Naive thymus-derived CD8-positive, alpha-beta T cell (primary cell): ENCODE measurements around the gene TBC1D5. TPM values are rescaled to one million over a fixed set of nuclear protein-coding genes. Genes with fewer than 3 reads are reported as not detected.
A peak's percentile ranks its signal among the peaks of the same experiment; 100 is the strongest.

Experiments used
- ATAC-seq, 2 donors: fragments of 150-1000 bp; cut with Tn5 transposase in 1 of 2; sonication (Bioruptor Pico), chemical (Tn5 transposase) in 1 of 2; 1 replicate in 1 of 2; 2 replicates in 1 of 2; pipeline ENCODE4 v1.10.0; 2021; ENCODE audit warnings: mild to moderate bottlenecking in 2 of 2, moderate library complexity in 2 of 2
- POLR2A ChIA-PET: fragments of 350-600 bp; sonication (Branson Sonifier 250); formaldehyde crosslinking; loops from one replicate; lab custom pipeline; 2021; ENCODE audit warnings: antibody characterized with exemption; lab: Charles Lee
- DNase-seq, 10 donors: peaks; one replicate each; pipeline versions ENCODE4 v3.0.0 to v3.0.0-alpha.2; 2020 to 2022
- H3K27ac Mint-ChIP-seq, 10 donors: one replicate each; pipeline ENCODE4 v1.8.0; 2020 to 2022; ENCODE audit warnings: mild to moderate bottlenecking in 10 of 10, mixed read lengths in 10 of 10, moderate library complexity in 4 of 10, inconsistent platforms in 1 of 10
- H3K27me3 Mint-ChIP-seq, 5 donors: one replicate each; pipeline ENCODE4 v1.8.0; 2021 to 2022; ENCODE audit warnings: mixed read lengths in 5 of 5
- H3K36me3 Mint-ChIP-seq, 3 donors: one replicate each; pipeline ENCODE4 v1.8.0; 2020 to 2022; ENCODE audit warnings: mixed read lengths in 3 of 3, mild to moderate bottlenecking in 2 of 3, inconsistent platforms in 1 of 3
- H3K4me1 Mint-ChIP-seq, 4 donors: one replicate each; pipeline ENCODE4 v1.8.0; 2021 to 2022; ENCODE audit warnings: mixed read lengths in 4 of 4
- H3K4me3 Mint-ChIP-seq, 10 donors: one replicate each; pipeline ENCODE4 v1.8.0; 2020 to 2022; ENCODE audit warnings: mild to moderate bottlenecking in 10 of 10, mixed read lengths in 10 of 10, moderate library complexity in 6 of 10, inconsistent platforms in 1 of 10
- H3K9me3 Mint-ChIP-seq, 9 donors: one replicate each; pipeline ENCODE4 v1.8.0; 2020 to 2022; ENCODE audit warnings: mixed read lengths in 9 of 9, mild to moderate bottlenecking in 3 of 9, inconsistent platforms in 1 of 9, moderate library complexity in 1 of 9
- polyA plus RNA-seq, 3 donors: library from polyadenylated mRNA; unstranded; fragments of 300-500 nt; fragmentation: Illumina TruSeq; gene quantifications; one replicate each; pipeline ENCODE4 v1.2.3, GENCODE V29; 2021
- total RNA-seq, 8 experiments: library from RNA in 2 of 8; stranded (reverse) in 2 of 8; gene quantifications; one replicate each; pipeline ENCODE4 v1.2.3 and lab custom pipeline; 2021 to 2026

Gene TBC1D5
- total and polyA plus RNA-seq, 5 experiments from 2014 or later: 21.8 to 34.7 (median 27.2) TPM

- POLR2A ChIA-PET: interaction anchor here (0.7 kb wide), 1 partner anchor 490 kb away, joined by 3 read pairs; no protein-coding TSS in a partner anchor
- DNase-seq (no peak), ATAC-seq (no peak)
- Mint-ChIP-seq H3K4me3 (no peak overlapping the region), H3K9me3 (no peaks in the 10 kb centered on the region), H3K36me3 (peaks cover 0 to 41% (median 21%) of the 10 kb centered on the region in 3 donors), H3K4me1 (peaks cover 6 to 36% (median 12%) of the 10 kb centered on the region in 4 donors), H3K27ac (no peak overlapping the region), H3K27me3 (no peaks in the 10 kb centered on the region)
Measured at GRCh38 chr3:17181413-17181907, 561.0 kb downstream of the TBC1D5 start.

DNA sequence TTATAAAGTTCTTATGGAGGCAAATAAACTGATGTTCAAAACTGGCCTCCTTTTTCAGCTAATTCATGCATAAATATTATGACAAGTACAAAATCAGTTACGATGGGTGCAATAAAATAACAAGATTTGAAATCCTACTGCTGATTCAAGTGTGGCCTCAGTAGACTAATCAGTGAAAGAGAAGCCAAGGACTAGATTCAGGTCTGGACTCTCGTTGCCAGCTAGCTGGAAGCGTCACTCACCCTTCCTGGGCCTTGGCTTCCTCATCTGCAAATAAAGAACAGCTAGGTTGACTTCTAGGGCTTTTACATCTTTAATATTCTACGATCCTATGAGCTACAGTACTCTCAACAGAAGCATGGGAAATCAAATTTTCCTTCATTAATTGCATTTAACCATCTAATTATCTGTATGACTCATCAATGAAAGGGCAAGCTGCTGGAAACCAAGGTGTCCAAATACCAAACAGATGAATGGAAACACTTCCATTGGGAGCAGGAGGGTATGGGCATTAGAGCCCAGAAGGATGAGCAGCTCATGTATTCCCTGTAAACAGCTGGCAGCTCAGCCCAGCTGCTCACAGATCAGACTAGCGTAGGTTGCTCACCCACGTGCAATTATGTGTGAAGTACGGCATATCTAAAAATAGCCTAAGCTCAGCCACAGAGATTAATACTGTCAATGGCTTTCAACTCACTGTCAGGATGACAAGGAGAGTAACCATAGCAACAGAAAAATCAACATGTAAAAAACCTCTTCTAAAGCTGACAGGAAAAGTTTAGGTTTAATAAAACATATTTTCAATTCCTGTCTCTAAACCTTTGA lies 562.8 kb downstream of the TBC1D5 start:
- peaks cover 0 to 29% (median 16%) of the 10 kb centered on the region in 3 donors for H3K36me3 Mint-ChIP-seq
- no peaks in the 10 kb centered on the region for H3K27me3 Mint-ChIP-seq
- POLR2A ChIA-PET: interaction anchor here (0.6 kb wide), 1 partner anchor 734 kb away, joined by 4 read pairs; no protein-coding TSS in a partner anchor
- H3K9me3 Mint-ChIP-seq: no peaks in the 10 kb centered on the region
- peaks cover 6 to 36% (median 12%) of the 10 kb centered on the region in 4 donors for H3K4me1 Mint-ChIP-seq
- peak overlapping the region in 1 of 10 donors; percentile 38 for H3K4me3 Mint-ChIP-seq
- peak in 5 of 10 donors; percentile 4 to 40 (median 22) for DNase-seq
- ATAC-seq: peak; percentile 65 to 83
- H3K27ac Mint-ChIP-seq: peak overlapping the region in 2 of 10 donors; percentile 36 to 57

DNA sequence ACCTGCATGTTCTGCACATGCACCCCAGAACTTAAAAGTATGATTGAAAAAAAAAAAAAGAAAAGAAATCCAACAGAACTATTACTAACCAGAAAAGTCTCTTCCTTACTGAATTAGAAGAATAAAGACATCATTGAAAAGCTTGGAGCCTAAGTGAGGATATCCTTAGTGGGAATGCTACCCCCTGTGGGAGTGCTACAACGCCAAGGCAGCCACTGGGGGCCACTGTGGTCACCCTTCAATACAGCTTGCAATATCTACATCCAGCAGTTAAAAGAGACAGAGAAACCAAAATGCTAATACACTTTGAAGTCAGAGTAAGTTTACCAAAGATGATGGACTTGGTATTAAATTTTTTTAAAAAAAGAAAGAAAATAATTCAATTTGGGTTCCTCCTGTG lies 565.7 kb downstream of the TBC1D5 start:
- ATAC-seq: no peak
- Mint-ChIP-seq H3K4me3 (no peak overlapping the region), H3K4me1 (peaks cover 0 to 19% (median 8%) of the 10 kb centered on the region in 4 donors), H3K27ac (no peak overlapping the region), H3K27me3 (no peaks in the 10 kb centered on the region), H3K36me3 (peaks cover 0 to 19% (median 5%) of the 10 kb centered on the region in 3 donors), H3K9me3 (no peaks in the 10 kb centered on the region)
- POLR2A ChIA-PET: no interaction called here
- DNase-seq: no peak

GRCh38 chr3:17175187-17175807 lies 567.1 kb downstream of the TBC1D5 start:
- peaks cover 0 to 10% (median 5%) of the 10 kb centered on the region in 4 donors for H3K4me1 Mint-ChIP-seq
- POLR2A ChIA-PET: no interaction called here
- H3K4me3 Mint-ChIP-seq: no peak overlapping the region
- no peaks in the 10 kb centered on the region for H3K27me3 Mint-ChIP-seq
- ATAC-seq: no peak
- H3K9me3 Mint-ChIP-seq: no peaks in the 10 kb centered on the region
- no peak for DNase-seq
- H3K27ac Mint-ChIP-seq: no peak overlapping the region
- peaks cover 0 to 17% (median 5%) of the 10 kb centered on the region in 3 donors for H3K36me3 Mint-ChIP-seq

DNA sequence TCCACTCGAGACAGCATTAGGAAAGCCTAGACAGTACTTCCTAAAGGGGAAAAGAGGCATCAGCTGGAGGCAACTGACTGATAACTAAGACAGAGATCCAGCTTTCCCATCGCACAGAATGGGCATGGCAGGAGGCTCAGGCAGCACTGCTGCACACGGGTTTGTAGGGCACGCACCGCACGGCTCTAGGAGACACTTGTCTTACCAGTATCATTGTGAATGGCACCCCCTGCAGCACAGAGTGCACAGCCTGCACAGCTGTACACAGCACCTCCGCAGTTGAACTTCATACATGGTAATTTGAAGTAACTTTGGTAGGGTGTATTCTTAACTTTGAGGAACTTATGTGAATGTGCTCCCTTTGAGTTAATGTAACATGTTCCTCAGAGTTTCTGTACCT lies 576.1 kb downstream of the TBC1D5 start:
- ATAC-seq (peak; percentile 42 to 49), DNase-seq (peak in 3 of 10 donors; percentile 7 to 10 (median 9))
- Mint-ChIP-seq H3K4me3 (no peak overlapping the region), H3K27ac (peak overlapping the region in 1 of 10 donors; percentile 25), H3K9me3 (no peaks in the 10 kb centered on the region), H3K27me3 (no peaks in the 10 kb centered on the region), H3K4me1 (peaks cover 0 to 1% (median 0%) of the 10 kb centered on the region in 4 donors), H3K36me3 (peaks cover 0 to 38% (median 28%) of the 10 kb centered on the region in 3 donors)
- POLR2A ChIA-PET: no interaction called here

DNA sequence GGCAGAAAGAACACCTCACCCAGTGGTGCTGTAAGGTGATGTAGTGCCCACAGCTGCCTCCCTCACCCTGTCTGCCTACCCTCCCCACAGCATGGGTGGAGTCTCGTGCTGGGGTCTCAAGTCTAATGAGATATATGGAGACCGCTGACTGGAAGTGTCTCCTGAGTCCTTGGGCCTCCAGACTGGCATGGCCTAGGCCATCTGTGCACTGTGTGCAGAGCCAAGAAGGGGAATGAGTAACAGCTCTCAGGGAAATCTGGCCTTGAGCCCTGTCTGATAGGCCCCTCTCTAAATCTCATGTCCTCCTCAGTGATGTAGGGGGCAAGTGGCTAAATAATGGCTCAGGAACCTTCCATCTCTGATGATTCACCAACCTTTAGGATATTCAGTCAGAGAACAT lies 580.3 kb downstream of the TBC1D5 start:
- ATAC-seq (no peak), DNase-seq (no peak)
- Mint-ChIP-seq H3K4me3 (no peak overlapping the region), H3K36me3 (peaks cover 4 to 56% (median 28%) of the 10 kb centered on the region in 3 donors), H3K4me1 (peaks cover 5 to 12% (median 9%) of the 10 kb centered on the region in 4 donors), H3K27me3 (no peaks in the 10 kb centered on the region), H3K27ac (peak overlapping the region in 2 of 10 donors; percentile 32 to 64), H3K9me3 (no peaks in the 10 kb centered on the region)
- POLR2A ChIA-PET: no interaction called here

DNA sequence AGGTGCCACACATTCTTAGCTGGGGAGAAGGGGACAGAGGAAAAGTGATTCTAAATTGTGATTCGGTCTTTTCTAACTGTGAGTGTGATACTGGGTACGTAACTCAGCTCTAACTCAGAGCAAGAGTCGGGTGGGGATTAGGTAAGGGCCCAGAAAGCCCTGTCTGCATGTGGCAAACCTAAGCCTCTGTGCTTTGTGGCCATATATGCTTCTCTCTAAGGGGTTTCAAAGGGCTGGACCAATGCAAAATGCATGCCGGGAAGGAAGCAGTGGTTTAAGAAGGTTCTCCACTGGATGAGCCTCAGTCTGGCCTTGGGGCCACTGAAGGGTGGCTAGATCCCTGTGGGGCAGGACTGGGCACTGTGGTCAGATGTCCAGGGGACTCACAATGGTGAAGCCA lies 581.8 kb downstream of the TBC1D5 start:
- no peaks in the 10 kb centered on the region for H3K27me3 Mint-ChIP-seq
- peak overlapping the region in 1 of 10 donors; percentile 4 for H3K4me3 Mint-ChIP-seq
- peaks cover 7 to 12% (median 9%) of the 10 kb centered on the region in 4 donors for H3K4me1 Mint-ChIP-seq
- DNase-seq (peak in 2 of 10 donors; percentile 16 to 19), ATAC-seq (peak in 1 of 2 donors; percentile 63)
- peaks cover 4 to 48% (median 25%) of the 10 kb centered on the region in 3 donors for H3K36me3 Mint-ChIP-seq
- H3K27ac Mint-ChIP-seq: peak overlapping the region in 3 of 10 donors; percentile 7 to 71 (median 24)
- H3K9me3 Mint-ChIP-seq: no peaks in the 10 kb centered on the region
- POLR2A ChIA-PET: interaction anchor here (0.6 kb wide), 1 partner anchor 1175 kb away, joined by 3 read pairs; no protein-coding TSS in a partner anchor

DNA sequence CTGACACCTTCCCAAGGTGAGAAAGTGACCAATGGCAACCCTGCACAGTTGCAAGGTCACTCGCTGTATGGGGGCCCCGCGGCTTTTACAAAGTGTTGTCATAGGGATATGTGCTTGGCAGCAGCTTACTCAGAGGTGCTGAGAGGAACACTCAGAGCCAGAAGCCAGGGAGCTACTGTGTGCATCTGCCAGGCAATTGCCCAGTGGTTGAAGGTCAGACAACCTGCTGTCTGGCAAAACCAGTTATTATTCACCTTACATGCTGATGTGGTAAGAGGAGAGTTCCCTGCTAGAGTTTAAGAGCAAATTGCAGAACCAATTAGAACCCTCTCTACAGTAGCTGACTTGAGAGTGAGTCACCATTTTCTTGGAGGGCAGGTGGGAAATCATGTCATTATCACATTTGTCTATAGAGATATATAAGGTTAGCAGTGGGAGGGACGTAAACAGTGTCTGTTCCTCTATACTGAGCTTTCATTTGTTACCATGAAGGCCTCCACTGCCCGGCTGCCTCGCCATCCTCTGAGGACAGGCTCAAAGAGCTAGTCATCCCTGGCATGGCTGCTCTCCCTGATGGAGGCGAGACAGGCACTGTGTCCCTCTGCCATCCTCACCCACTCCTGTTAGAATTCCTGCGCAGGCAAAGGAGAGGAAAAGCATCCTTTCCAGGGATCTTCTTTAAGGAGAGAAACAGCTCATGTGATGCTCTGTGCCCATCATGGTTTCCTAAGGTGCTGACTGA lies 583.3 kb downstream of the TBC1D5 start:
- Mint-ChIP-seq H3K4me3 (no peak overlapping the region), H3K27ac (peak overlapping the region in 1 of 10 donors; percentile 34), H3K9me3 (no peaks in the 10 kb centered on the region), H3K4me1 (peaks cover 10 to 13% (median 12%) of the 10 kb centered on the region in 4 donors), H3K27me3 (no peaks in the 10 kb centered on the region), H3K36me3 (peaks cover 4 to 41% (median 30%) of the 10 kb centered on the region in 3 donors)
- no peak for DNase-seq
- POLR2A ChIA-PET: no interaction called here
- no peak for ATAC-seq

- peaks cover 0 to 3% (median 0%) of the 10 kb centered on the region in 9 donors for H3K9me3 Mint-ChIP-seq
- DNase-seq (no peak), ATAC-seq (no peak)
- H3K27ac Mint-ChIP-seq: no peak overlapping the region
- POLR2A ChIA-PET: no interaction called here
- no peak overlapping the region for H3K4me3 Mint-ChIP-seq
- peaks cover 14 to 24% (median 19%) of the 10 kb centered on the region in 4 donors for H3K4me1 Mint-ChIP-seq
- H3K27me3 Mint-ChIP-seq: no peaks in the 10 kb centered on the region
- H3K36me3 Mint-ChIP-seq: peaks cover 4 to 32% (median 31%) of the 10 kb centered on the region in 3 donors
Measured at GRCh38 chr3:17157713-17158112, 584.7 kb downstream of the TBC1D5 start.

- Mint-ChIP-seq H3K36me3 (peaks cover 4 to 30% (median 30%) of the 10 kb centered on the region in 3 donors), H3K27ac (peak overlapping the region in 1 of 10 donors; percentile 38), H3K4me3 (no peak overlapping the region), H3K27me3 (no peaks in the 10 kb centered on the region), H3K9me3 (peaks cover 0 to 3% (median 0%) of the 10 kb centered on the region in 9 donors), H3K4me1 (peaks cover 16 to 32% (median 27%) of the 10 kb centered on the region in 4 donors)
- no peak for DNase-seq
- POLR2A ChIA-PET: no interaction called here
- ATAC-seq: no peak
Measured at GRCh38 chr3:17156864-17157263, 585.6 kb downstream of the TBC1D5 start.

GRCh38 chr3:17155951-17156350 lies 586.5 kb downstream of the TBC1D5 start:
- H3K27me3 Mint-ChIP-seq: no peaks in the 10 kb centered on the region
- peaks cover 4 to 27% (median 26%) of the 10 kb centered on the region in 3 donors for H3K36me3 Mint-ChIP-seq
- ATAC-seq (no peak), DNase-seq (no peak)
- peaks cover 0 to 3% (median 0%) of the 10 kb centered on the region in 9 donors for H3K9me3 Mint-ChIP-seq
- H3K4me3 Mint-ChIP-seq: no peak overlapping the region
- H3K27ac Mint-ChIP-seq: peak overlapping the region in 1 of 10 donors; percentile 11
- peaks cover 20 to 40% (median 34%) of the 10 kb centered on the region in 4 donors for H3K4me1 Mint-ChIP-seq
- POLR2A ChIA-PET: no interaction called here

GRCh38 chr3:17154941-17155340 lies 587.5 kb downstream of the TBC1D5 start:
- peaks cover 0 to 3% (median 0%) of the 10 kb centered on the region in 9 donors for H3K9me3 Mint-ChIP-seq

More at GRCh38 chr3:17154941-17155340, 587.5 kb downstream of the TBC1D5 start:
- peaks cover 20 to 44% (median 33%) of the 10 kb centered on the region in 4 donors for H3K4me1 Mint-ChIP-seq
- no peaks in the 10 kb centered on the region for H3K27me3 Mint-ChIP-seq
- POLR2A ChIA-PET: no interaction called here
- H3K4me3 Mint-ChIP-seq: no peak overlapping the region
- peaks cover 4 to 24% (median 18%) of the 10 kb centered on the region in 3 donors for H3K36me3 Mint-ChIP-seq
- ATAC-seq (no peak), DNase-seq (no peak)
- H3K27ac Mint-ChIP-seq: peak overlapping the region in 2 of 10 donors; percentile 10 to 14
